Posterior cingulate gyrus (tissue), 11 donors: ENCODE measurements around the gene HERC3.
A peak's percentile ranks its signal among the peaks of the same experiment; 100 is the strongest.
"Not testable (repeated sequence)": the region's sequence is repeated elsewhere in the genome, so short reads cannot be mapped to it uniquely, and the experiment has no call there.

Source experiments
- DNase-seq, 10 donors: peaks; one replicate each; pipeline versions ENCODE4 v3.0.0 to v3.0.0-alpha.2; 2020 to 2021; ENCODE audit warnings: mixed read lengths in 3 of 10
- intact Hi-C: fragments of 100-400 bp; cut with DNase I; formaldehyde crosslinking; loops from one replicate; pipeline ENCODE4 v1.15.1; 2023

The HERC3 gene

GRCh38 chr4:88605736-88606135 lies 13.5 kb downstream of the HERC3 start:
- no peak for DNase-seq
- intact Hi-C loops, result no loop called here

- intact Hi-C loops, result no loop called here
- DNase-seq, result no peak
Observed at GRCh38 chr4:88606832-88607231, 14.6 kb downstream of the HERC3 start.

- intact Hi-C loops, result no loop called here
- no peak for DNase-seq
Observed at GRCh38 chr4:88609387-88609786, 17.1 kb downstream of the HERC3 start.

GRCh38 chr4:88609794-88610193 lies 17.5 kb downstream of the HERC3 start:
- intact Hi-C loops, DNase-seq: not testable (repeated sequence)

- DNase-seq, result peak in 7 of 10 donors; percentile 25 to 89 (median 58)
- intact Hi-C loops, result no loop called here
Observed at GRCh38 chr4:88610771-88611170, 18.5 kb downstream of the HERC3 start.

- DNase-seq, result no peak
- intact Hi-C loops, result no loop called here
Observed at GRCh38 chr4:88613417-88613875, 21.2 kb downstream of the HERC3 start.

- intact Hi-C loops, result no loop called here
Observed at GRCh38 chr4:88614058-88614457, 21.8 kb downstream of the HERC3 start.

GRCh38 chr4:88616275-88617150 lies 24.2 kb downstream of the HERC3 start:
- DNase-seq, result peak in 1 of 10 donors; percentile 78
- intact Hi-C loops, result no loop called here

More at GRCh38 chr4:88614058-88614457, 21.8 kb downstream of the HERC3 start:
- DNase-seq, result no peak

- no peak for DNase-seq
- intact Hi-C loops, result no loop called here
Observed at GRCh38 chr4:88618782-88619485, 26.7 kb downstream of the HERC3 start.

- intact Hi-C loops, result no loop called here
- DNase-seq, result no peak
Observed at GRCh38 chr4:88619971-88620370, 27.7 kb downstream of the HERC3 start.

- intact Hi-C loops, result no loop called here
- DNase-seq, result no peak
Observed at GRCh38 chr4:88621763-88622327, 29.6 kb downstream of the HERC3 start.

GRCh38 chr4:88623097-88623496 lies 30.8 kb downstream of the HERC3 start:
- intact Hi-C loops, result no loop called here
- no peak for DNase-seq

- no peak for DNase-seq
- intact Hi-C loops, result no loop called here
Observed at GRCh38 chr4:88628746-88629145, 36.5 kb downstream of the HERC3 start.

GRCh38 chr4:88629826-88630225 lies 37.5 kb downstream of the HERC3 start:
- no peak for DNase-seq
- intact Hi-C loops, result no loop called here

GRCh38 chr4:88630756-88631155 lies 38.5 kb downstream of the HERC3 start:
- no peak for DNase-seq
- intact Hi-C loops, result no loop called here

- intact Hi-C loops, result no loop called here
- DNase-seq, result no peak
Observed at GRCh38 chr4:88643932-88644331, 51.7 kb downstream of the HERC3 start.

GRCh38 chr4:88645994-88646393 lies 53.7 kb downstream of the HERC3 start:
- intact Hi-C loops, result no loop called here
- DNase-seq, result no peak

GRCh38 chr4:88646528-88647280 lies 54.4 kb downstream of the HERC3 start:
- intact Hi-C loops, result no loop called here
- DNase-seq, result no peak

GRCh38 chr4:88649716-88650115 lies 57.4 kb downstream of the HERC3 start:
- no peak for DNase-seq
- intact Hi-C loops, result no loop called here

GRCh38 chr4:88653371-88653946 lies 61.2 kb downstream of the HERC3 start:
- intact Hi-C loops, result no loop called here
- DNase-seq, result no peak
